Stimulated activated CD8-positive, alpha-beta memory T cell treated with anti-CD3 and anti-CD28 coated beads, Interleukin-15, amount 100 ng/mL, for 4 hours (primary cell): ENCODE data around the gene SYP.

Source experiments
- DNase-seq, 2 donors: peaks; one replicate each; pipeline ENCODE4 v3.0.0-alpha.2; 2020; ENCODE audit warnings: low read depth in 2 of 2

SYP gene

DNA sequence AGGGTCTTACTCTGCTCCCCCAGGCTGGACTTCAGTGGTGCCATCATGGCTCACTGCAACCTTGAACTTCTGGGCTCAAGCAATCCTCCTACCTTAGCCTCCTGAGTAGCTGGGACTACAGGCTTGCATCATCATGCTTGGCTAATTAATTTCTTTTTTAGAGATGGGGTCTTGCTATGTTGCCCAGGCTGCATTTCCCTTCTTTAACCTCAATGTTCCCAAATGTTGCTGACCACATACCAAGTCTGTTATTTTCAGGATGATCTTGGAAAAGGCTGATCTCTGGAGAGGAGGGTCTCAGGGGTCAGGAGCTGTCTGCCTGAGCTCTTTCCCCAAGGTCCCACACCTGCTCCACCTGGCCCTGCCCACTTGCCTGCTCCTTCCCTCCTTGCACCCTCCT, 20.1 kb upstream of the SYP start:
- no peak for DNase-seq

GRCh38 chrX:49214996-49215526, 15.1 kb upstream of the SYP start:
- no peak for DNase-seq

- no peak for DNase-seq
Observed at GRCh38 chrX:49214416-49214815, 14.4 kb upstream of the SYP start.

DNA sequence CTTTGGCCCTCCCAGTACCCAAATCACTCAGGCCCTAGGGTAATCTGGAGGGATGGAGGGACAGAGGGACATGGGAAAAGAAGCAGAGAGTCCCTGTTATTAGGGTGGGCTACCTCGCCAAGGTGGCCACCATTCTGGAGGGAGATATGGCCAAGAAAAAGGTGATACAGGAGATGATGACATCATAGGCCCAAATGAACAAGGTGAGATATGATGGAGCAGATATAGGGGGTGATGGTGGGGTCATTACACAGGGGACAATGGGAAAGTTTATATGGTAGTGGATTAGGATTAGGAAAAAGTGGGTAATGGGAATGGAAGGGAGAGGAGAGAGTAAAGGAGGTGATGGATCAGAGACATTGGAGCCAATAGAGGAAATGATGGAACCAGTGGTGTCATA, 12.9 kb upstream of the SYP start:
- no peak for DNase-seq

GRCh38 chrX:49212209-49212608, 12.2 kb upstream of the SYP start:
- no peak for DNase-seq

GRCh38 chrX:49211074-49211473, 11.1 kb upstream of the SYP start:
- no peak for DNase-seq

- DNase-seq = no peak
Observed at GRCh38 chrX:49210406-49210805, 10.4 kb upstream of the SYP start.

GRCh38 chrX:49209434-49210251, 9.7 kb upstream of the SYP start:
- DNase-seq = no peak

DNA sequence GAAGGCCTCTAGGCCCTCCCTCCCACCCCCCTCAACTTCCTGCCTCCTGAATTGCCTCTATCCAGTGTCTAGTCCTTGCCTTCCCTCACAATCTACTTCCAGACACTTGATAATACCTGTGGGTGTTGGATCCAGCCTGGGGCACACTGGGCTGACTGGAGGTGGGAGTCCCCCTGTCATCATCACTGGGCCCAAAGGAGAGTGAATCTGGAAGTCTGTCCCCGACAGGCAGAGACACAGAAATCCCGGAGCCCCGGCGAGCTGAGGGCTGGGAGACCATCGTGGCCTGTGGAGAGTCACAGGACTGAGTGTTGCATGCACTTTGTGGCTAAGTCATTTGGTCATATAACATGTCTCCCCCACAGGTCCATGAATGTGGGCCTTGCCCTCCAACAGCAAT, 8.4 kb upstream of the SYP start:
- DNase-seq = no peak

GRCh38 chrX:49206543-49206942, 6.5 kb upstream of the SYP start:
- DNase-seq = no peak

GRCh38 chrX:49205443-49205842, 5.5 kb upstream of the SYP start:
- DNase-seq = no peak

- no peak for DNase-seq
Observed at GRCh38 chrX:49204709-49205108, 4.7 kb upstream of the SYP start.

DNA sequence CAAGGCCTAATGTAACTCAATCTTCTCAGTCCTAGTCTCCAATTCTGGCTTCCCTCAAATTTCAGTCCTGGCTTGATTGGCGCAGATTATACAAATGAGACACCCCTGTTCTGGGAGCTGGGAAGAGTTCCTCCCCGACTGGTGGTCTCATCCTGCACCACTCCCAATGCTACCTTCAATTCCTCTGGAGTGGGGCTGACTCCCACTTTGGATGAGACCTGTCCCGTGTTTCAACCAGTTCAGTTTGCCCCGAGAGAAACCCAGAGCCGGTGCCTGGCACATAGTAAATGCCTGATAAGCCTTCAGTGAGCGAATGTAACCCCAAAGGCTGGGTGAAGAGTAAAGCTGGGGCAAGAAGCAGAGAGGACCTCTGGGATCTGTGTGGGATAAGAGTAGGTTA, 4.0 kb upstream of the SYP start:
- DNase-seq = no peak

DNA sequence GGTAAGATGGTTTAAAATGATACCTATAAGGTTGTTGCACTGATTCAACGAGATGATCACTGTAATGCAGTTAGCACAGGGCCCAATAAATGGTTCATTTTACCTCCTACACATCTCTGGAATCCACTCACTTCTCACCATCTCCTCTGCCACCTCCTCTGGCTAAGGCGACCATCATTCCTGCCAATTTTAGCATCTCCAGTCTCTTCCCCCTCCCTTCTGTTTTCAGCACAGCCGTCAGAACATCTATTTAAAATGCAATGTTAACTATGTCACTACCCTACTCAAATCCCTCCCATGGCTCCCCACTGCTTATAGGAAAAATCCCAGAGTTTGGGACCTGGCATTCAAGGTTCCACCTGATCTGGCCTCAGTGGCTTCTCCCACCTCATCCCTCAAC, 3.5 kb upstream of the SYP start:
- no peak for DNase-seq

GRCh38 chrX:49202022-49202421, 2.0 kb upstream of the SYP start:
- DNase-seq = no peak

DNA sequence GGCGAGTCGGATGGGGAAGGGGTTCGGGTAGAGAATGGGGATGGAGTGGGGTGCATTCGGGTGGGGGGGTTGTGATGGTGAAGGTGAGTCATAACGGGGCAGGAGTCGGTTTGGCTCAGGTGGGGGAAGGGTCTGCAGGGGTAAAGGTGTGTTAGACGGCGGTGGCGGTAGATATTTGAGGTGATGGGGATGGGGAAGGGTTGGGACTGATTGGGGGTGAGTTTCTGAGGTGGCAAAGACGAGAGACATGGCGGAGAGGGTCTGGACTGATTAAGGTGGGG, 738 bp downstream of the SYP start:
- DNase-seq = no peak

- no peak for DNase-seq
Observed at GRCh38 chrX:49198540-49199314, 1.3 kb downstream of the SYP start.

DNA sequence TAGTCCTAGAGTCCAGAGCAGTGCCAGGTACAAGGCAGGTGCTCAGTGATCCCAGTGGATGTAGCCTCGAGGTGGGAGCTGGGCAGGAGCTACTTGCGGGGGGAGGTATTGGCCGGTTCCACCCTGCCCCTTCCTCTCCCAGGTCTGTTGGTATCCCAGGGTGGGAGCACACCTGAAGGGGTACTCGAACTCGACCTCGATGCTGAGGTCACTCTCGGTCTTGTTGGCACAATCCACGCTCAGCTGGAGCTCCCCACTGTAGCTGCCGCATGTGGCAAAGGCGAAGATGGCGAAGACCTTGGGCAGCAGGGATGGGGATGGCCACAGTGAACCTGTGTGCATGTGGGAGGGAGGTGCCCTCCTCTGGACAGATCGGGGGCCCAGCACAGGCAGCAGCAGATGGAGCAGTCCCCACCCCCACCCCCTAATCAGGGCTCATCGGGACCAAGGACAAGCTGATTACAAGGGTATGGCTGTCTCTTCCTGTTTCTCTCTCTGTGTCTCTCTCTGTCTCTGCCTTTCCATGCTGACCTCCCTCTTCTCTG, 2.4 kb downstream of the SYP start:
- DNase-seq = no peak

- DNase-seq = no peak
Observed at GRCh38 chrX:49193542-49193964, 6.4 kb downstream of the SYP start.

DNA sequence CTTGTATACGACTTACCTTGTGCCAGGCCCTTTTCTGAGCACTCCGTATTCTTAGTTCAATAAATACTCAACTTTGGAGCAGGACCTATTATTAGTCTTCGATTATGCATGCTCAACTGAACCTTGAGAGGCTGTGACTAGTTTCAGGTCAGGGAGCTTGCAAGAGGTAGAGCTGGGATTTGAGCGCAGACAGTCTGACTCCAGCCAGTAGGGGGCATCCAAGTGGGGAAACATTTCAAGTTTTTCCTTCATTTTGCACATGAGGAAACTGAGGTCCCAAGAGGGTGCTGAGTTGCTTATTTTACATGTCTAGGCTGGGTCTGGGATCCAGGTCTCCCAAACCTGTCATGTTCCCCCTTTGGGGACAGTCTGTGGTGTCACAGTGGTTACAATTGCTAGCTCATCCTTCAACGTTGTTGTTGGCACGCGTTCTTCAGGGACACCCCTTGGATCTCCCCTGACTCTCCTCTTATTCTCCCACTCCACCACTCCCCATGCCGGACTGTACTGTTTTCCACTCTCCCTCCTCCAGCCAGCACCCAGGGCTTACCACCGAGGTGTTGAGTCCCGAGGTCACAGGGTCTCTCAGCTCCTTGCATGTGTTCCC, 7.2 kb downstream of the SYP start:
- no peak for DNase-seq

GRCh38 chrX:49191574-49192011, 8.4 kb downstream of the SYP start:
- DNase-seq = no peak

GRCh38 chrX:49190821-49191573, 9.0 kb downstream of the SYP start:
- peak; percentile 69 to 80 for DNase-seq
